ENCODE data around the gene GPR45. TPM values are rescaled to one million over a fixed set of nuclear protein-coding genes. Genes with fewer than 3 reads are reported as not detected.

Gene GPR45
- total RNA-seq, 2 experiments from 2014 or later = not detected

DNA sequence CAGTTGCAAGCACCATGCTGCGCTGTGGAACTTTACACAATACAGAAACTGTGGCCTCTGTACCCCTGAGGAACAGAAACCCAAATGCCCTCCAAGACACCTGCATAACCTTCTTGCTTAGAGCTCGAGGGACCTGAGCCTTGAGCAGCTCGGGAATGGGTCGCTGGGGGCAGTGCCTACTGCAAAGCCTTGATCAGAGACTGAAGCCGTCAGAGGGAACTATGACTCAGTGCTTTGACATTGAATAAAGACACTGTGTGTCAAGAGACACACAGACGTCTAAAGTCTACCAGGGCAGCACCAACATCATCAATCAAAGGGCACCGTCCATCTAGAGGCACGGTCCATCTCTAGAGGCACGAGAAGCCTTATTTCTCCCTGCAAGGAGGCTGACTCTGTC, 30.6 kb downstream of the GPR45 start:
- H3K4me1 Mint-ChIP-seq = no peaks in the 10 kb centered on the region
- no peaks in the 10 kb centered on the region for H3K9me3 Mint-ChIP-seq
- H3K36me3 Mint-ChIP-seq = peaks cover 10% of the 10 kb centered on the region
- no peak overlapping the region for H3K4me3 Mint-ChIP-seq
- DNase-seq = no peak
- H3K27ac Mint-ChIP-seq = no peak overlapping the region
- no peaks in the 10 kb centered on the region for H3K27me3 Mint-ChIP-seq

- Mint-ChIP-seq H3K36me3 (peaks cover 10% of the 10 kb centered on the region), H3K27ac (no peak overlapping the region), H3K9me3 (no peaks in the 10 kb centered on the region), H3K4me3 (no peak overlapping the region), H3K27me3 (no peaks in the 10 kb centered on the region), H3K4me1 (no peaks in the 10 kb centered on the region)
- no peak for DNase-seq
These were observed 32.5 kb downstream of the GPR45 start for GRCh38 chr2:105274046-105274445.

GRCh38 chr2:105278654-105279053, 37.1 kb downstream of the GPR45 start:
- no peak for DNase-seq
- Mint-ChIP-seq H3K27ac (no peak overlapping the region), H3K4me1 (peaks cover 2% of the 10 kb centered on the region), H3K27me3 (no peaks in the 10 kb centered on the region), H3K9me3 (no peaks in the 10 kb centered on the region), H3K36me3 (peaks cover 18% of the 10 kb centered on the region), H3K4me3 (no peak overlapping the region)

GRCh38 chr2:105279126-105279525, 37.6 kb downstream of the GPR45 start:
- H3K4me1 Mint-ChIP-seq = peaks cover 2% of the 10 kb centered on the region
- no peaks in the 10 kb centered on the region for H3K27me3 Mint-ChIP-seq
- H3K9me3 Mint-ChIP-seq = no peaks in the 10 kb centered on the region
- H3K36me3 Mint-ChIP-seq = peaks cover 18% of the 10 kb centered on the region
- H3K4me3 Mint-ChIP-seq = no peak overlapping the region
- H3K27ac Mint-ChIP-seq = no peak overlapping the region
- DNase-seq = no peak

DNA sequence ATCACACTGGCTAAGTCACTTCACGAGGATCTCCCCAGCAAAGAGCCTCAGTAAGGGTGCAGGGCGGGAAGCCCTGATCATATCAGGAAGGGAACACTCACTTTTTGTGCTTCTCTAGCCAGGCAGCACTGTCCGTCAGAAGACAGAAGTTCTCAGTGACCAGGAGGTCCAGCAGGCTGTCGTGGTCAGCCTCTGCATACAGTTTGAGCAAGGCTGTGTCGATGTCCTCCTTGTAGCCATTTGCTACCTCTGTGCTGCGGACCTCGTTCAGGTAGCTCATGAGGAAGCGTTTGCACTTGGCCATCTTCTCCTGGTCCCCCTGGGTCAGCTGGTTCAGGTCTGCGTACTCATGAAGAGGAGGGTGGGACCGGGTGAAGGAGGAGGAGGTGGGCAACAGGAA, 38.7 kb downstream of the GPR45 start:
- Mint-ChIP-seq H3K4me3 (no peak overlapping the region), H3K27me3 (no peaks in the 10 kb centered on the region), H3K36me3 (peaks cover 18% of the 10 kb centered on the region), H3K9me3 (no peaks in the 10 kb centered on the region), H3K4me1 (peaks cover 2% of the 10 kb centered on the region), H3K27ac (no peak overlapping the region)
- DNase-seq = no peak

DNA sequence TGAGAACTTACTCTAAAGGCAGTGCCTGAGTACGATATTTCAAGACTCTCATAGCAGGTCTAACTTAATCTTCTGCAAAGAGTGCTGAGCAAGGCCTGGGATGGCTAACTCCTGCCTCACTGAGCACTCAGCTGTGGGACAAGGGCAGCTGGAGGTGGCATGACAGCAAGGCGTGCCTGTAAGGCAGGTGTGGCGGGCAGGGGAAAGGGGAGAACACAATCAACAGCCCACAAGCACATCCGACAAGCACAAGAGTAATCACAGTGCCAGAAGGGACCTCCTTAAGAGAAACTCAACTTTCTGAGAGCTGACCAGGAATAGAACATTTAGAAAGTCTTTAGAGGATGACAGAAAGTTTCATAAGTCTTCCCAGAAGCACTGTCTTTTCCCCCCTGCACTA, 42.0 kb downstream of the GPR45 start:
- no peak overlapping the region for H3K4me3 Mint-ChIP-seq
- H3K9me3 Mint-ChIP-seq = no peaks in the 10 kb centered on the region
- no peak for DNase-seq
- H3K36me3 Mint-ChIP-seq = peaks cover 18% of the 10 kb centered on the region
- no peaks in the 10 kb centered on the region for H3K27me3 Mint-ChIP-seq
- H3K4me1 Mint-ChIP-seq = peaks cover 2% of the 10 kb centered on the region
- H3K27ac Mint-ChIP-seq = no peak overlapping the region

DNA sequence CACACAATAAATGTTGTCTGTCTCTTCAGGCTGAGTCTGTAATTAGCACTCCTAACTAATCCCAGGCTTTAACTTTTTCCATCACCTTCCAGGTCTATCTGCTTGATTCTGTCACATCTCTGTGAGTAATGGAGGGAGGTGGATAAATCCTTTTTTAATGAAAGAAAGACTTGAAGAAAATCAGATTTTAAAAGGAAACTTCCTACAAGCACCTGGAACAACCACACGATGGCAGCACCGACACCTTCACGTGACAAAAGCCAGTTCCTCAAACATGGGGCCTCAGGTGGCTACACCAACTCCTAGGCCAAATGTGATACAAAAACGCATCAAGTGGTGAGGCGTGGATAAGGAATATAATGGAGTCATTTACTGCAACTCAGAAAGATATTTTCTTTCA, 46.1 kb downstream of the GPR45 start:
- Mint-ChIP-seq H3K4me1 (peaks cover 2% of the 10 kb centered on the region), H3K27ac (no peak overlapping the region), H3K27me3 (no peaks in the 10 kb centered on the region), H3K36me3 (peaks cover 27% of the 10 kb centered on the region), H3K9me3 (no peaks in the 10 kb centered on the region), H3K4me3 (no peak overlapping the region)
- peak; percentile 13 for DNase-seq

DNA sequence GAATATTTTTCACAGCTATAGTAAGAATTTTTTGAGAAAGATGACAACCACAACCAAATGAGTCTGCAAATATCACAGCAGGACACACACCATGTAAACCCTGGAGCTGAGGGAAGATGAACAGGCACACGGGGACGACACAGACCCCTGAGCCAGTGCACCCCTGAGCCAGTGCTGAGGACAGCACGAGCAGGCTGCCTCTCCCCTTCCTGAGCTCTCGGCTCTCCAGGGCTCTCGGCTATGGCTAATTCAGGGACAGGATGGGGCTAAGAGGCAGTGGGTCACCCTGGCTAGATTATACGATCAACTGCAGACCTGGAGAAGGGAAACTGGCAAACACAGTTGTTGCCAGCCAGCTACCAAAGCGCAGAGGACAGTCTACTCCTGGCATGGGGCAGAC, 46.6 kb downstream of the GPR45 start:
- H3K27ac Mint-ChIP-seq = no peak overlapping the region
- H3K36me3 Mint-ChIP-seq = peaks cover 27% of the 10 kb centered on the region
- DNase-seq = no peak
- no peaks in the 10 kb centered on the region for H3K27me3 Mint-ChIP-seq
- no peak overlapping the region for H3K4me3 Mint-ChIP-seq
- no peaks in the 10 kb centered on the region for H3K9me3 Mint-ChIP-seq
- peaks cover 2% of the 10 kb centered on the region for H3K4me1 Mint-ChIP-seq

- no peaks in the 10 kb centered on the region for H3K27me3 Mint-ChIP-seq
- H3K27ac Mint-ChIP-seq = no peak overlapping the region
- no peak overlapping the region for H3K4me3 Mint-ChIP-seq
- H3K4me1 Mint-ChIP-seq = no peaks in the 10 kb centered on the region
- no peaks in the 10 kb centered on the region for H3K9me3 Mint-ChIP-seq
- DNase-seq = no peak
- H3K36me3 Mint-ChIP-seq = peaks cover 33% of the 10 kb centered on the region
These were observed 49.6 kb downstream of the GPR45 start for GRCh38 chr2:105290981-105291660.

DNA sequence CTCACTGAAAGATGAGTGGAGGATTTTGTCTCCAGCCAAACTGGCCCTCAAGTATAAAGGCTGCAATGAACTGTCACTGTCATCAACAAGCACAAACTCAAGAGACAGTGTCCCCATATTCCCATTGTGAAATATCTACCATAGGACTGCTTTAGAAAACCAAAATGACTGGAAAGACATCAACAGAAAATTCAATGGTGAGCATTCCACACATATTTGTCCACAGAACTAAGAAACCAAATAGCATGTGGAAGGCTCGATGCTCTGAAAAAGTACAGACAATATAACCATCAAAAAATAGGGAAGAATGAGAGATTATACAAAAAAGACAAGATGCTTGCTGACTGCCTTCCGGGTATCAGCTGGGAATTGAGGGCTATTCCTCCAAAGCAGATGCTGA, 50.4 kb downstream of the GPR45 start:
- Mint-ChIP-seq H3K27me3 (no peaks in the 10 kb centered on the region), H3K36me3 (peaks cover 34% of the 10 kb centered on the region), H3K27ac (no peak overlapping the region), H3K4me1 (no peaks in the 10 kb centered on the region), H3K9me3 (no peaks in the 10 kb centered on the region), H3K4me3 (no peak overlapping the region)
- no peak for DNase-seq

Other genes starting within 250 kb of the GPR45 start
- gene MRPS9, start 203.7 kb upstream of the GPR45 start, total RNA-seq = 10 to 100 TPM; 52.2 to 57.1 TPM
- 10 to 100 TPM; 28.7 to 30.1 TPM for gene TGFBRAP1, start 88.0 kb downstream of the GPR45 start, total RNA-seq
- 10 to 100 TPM; 19.0 to 22.4 TPM for gene C2orf49, start 95.8 kb downstream of the GPR45 start, total RNA-seq
- 1 to 10 TPM; 4.7 to 5.1 TPM for gene FHL2, start 157.3 kb downstream of the GPR45 start, total RNA-seq

Data from activated naive CD8-positive, alpha-beta T cell treated with anti-CD3 and anti-CD28 coated beads for 36 hours (primary cell).